Hematopoietic multipotent progenitor cell (in vitro differentiated cells): ENCODE results near the gene GPALPP1. TPM values are rescaled to one million over a fixed set of nuclear protein-coding genes. Genes with fewer than 3 reads are reported as not detected.
"Not testable (repeated sequence)": the region's sequence is repeated elsewhere in the genome, so short reads cannot be mapped to it uniquely, and the experiment has no call there.

Experiments
- DNase-seq, 3 donors: peaks; one replicate each; pipeline ENCODE4 v3.0.0-alpha.2; 2011 to 2015; ENCODE audit warnings: low read depth in 2 of 3, low spot score in 2 of 3
- small RNA-seq: library from RNA; depleted of rRNA; stranded (forward); fragments of <200 nt; gene quantifications from one replicate; pipeline ENCODE3, GENCODE V24; 2012
- total RNA-seq: library from RNA; depleted of rRNA; stranded (reverse); fragments of >200 nt; gene quantifications from one replicate; pipeline ENCODE4 v1.2.3, GENCODE V29; 2012

The GPALPP1 gene
- total RNA-seq, 1 donor: 22.6 TPM

DNA sequence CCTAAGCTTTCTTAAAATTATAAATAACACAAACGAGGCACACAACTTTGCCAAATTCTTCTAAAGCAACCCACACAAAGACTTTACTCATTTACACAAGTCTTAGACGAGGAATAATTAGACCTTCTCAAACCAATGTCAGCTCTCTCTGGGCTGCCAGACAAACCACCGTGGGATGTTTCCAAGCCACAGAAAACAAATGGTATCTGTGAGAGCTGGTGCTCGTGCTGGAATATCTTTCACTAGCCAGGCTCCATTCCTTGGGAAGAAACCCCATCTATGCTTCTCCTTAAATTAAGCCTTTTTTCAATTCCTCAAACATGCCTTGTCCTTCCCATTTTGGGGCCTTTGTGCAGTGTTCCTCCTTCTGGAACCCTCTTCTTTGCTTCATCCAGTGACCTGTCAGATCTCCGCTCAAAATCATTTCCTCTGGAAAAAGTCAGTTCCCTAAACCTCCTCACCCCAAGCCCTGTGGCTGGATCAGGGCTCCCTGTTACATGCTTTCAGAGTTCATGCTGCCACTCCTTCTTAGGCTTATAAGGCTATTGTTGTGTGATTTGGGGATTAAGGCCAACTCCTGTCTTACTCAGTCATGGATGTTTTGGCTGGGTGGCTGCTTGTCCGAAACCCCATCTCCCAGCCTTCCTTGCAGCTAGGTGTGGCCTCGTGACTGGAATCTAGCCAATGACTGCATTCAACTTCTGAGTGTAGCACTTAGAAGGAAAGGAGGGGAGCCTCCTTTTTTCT is 66.7 kb downstream of the GPALPP1 start:
- no peak for DNase-seq

DNA sequence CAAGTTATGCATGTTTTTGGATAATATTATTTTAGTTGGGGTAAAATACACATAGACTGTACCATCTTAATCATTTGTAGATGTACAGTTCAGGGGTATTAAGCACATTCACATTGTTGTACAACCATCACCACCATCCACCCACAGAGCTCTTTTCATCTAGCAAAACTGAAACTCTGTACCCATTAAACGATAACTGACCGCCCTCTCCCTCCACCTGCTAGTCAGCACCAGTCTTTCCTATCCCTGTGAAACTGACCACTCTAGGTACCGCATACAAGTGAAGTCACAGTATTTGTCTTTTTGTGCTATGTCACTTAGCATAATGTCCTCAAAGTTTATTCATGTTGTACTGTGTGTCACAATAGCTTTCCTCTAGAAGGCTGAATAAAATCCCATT is 70.7 kb downstream of the GPALPP1 start:
- DNase-seq: no peak

DNA sequence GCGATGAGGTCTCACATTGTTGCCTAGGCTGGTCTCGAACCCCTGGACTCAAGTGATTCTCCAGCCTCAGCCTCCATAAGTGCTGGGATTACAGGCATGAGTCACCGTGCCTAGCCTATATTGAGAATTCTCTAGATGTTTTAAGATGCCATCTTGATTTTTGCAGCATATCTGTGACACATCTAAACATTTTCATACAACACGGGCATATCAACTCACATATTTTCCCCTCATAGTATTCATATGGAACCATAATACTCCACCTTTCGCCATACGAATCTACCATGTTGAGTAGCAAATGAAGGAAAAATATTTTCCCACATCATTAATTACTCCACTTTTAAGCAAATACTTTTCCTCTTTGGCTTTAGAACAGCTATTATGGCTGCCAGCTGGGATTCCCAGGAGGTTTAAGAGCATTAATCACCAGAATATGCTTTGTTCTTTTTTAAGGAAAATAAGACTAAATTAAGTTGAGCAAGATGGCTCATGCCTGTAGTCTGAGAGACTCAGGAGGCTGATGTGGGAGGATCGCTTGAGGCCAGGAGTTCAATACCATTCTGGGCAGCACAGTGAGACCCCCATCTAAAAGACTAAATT is 74.0 kb downstream of the GPALPP1 start:
- no peak for DNase-seq

DNA sequence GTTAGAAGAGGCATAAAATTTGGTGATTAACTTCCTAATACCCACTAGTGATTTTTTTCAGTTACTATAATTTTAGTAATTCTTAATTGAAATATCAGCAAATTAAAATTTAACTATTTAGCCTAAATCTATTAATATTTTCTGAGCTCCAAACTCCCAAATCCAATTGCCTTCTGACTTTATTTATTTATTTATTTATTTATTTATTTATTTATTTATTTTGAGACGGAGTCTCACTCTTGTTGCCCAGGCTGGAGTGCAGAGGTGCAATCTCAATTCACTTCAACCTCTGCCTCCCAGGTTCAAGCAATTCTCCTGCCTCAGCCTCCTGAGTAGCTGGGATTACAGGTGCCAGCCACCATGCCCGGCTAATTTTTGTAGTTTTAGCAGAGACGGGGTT is 74.6 kb downstream of the GPALPP1 start:
- DNase-seq: not testable (repeated sequence)

DNA sequence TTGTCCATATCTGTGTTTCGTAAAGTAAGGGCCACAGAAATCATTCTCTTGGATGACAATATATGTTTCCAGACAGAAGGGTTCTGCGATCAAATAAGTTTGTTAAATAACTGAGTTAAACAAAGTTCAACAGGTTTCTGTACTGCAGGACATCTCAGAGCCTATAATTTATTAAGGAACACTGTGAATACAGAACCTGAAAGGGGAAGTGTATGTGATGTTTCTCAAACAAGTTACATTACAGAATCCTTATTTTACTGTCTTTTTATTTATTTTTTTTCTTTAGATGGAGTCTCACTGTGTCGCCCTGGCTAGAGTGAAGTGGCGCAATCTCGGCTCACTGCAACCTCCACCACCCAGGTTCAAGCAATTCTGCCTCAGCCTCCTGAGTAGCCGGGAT is 75.6 kb downstream of the GPALPP1 start:
- DNase-seq: no peak

DNA sequence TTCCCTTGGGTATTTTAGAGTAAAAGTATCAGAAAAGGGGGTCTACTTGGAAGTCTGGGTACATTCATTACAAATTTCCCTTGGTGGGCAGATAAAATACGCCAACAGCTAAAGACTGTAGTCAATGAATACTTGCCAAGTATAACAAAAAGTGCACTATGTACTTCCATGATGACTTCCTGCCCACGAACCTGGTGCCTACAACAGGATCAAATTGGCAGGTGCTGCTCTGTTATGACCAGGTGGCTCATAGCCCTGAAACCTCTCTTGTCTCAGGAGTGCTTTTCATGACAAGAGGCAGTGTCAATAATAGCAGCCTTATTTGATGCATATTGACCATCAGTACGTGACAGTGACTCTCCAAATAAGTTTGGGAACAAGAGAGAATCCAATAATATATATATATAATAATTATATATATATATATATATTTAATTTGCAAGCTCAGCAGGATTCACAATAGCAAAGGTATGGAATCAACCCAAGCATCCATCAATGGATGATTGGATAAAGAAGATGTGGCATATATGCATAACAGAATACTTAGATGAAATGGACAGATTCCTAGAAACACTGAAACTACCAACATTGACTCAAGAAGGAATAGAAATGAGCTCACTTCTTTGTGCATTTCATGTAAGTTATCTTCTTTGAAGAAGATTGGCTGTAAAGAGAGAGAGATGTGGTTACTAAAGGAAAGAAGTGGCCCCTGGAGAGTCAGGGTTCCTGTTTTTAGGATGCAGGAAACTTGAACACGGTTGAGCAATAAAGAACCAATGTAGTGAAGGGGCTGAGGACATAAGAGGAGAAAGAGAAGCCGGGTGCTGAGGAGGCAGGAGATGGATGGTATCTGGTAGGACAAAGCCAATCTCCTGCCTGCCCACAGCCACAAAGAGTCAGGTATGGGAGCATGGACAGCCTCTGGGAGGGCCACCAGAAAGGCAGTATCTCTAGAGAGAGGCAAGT is 79.0 kb downstream of the GPALPP1 start:
- DNase-seq: no peak

DNA sequence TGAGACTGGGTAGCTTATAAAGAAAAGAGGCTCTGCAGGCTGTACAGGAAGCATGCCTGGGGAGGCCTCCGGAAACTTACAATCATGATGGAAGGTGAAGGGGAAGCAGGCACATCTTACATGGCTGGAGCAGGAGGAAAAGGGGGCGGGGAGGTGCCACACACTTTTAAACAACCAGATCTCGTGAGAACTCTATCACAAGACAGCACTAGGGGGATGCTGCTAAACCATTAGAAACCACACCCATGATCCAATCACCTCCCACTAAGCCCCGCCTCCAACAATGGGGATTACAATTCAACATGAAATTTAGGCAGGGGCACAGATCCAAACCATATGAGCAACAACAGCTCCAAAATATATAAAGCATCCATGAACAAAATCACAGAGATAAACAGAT is 84.5 kb downstream of the GPALPP1 start:
- DNase-seq: no peak

DNA sequence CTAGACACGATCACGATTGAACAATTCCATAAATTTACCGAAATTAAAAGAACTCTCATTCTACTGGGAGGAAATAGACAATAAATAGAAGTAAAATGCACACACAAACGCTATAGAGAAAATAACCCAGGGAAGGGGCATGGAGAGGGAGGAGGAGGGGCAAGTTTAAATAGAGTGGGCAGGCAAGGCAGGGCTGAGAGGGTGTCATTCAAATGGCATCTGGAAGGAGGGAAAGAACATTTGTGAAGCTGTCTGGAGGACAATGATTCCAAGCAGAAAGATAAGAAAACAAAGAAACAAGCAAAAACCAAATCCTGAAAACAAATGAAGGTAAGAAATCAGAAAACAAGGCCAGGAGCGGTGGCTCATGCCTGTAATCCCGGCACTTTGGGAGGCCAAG is 85.4 kb downstream of the GPALPP1 start:
- no peak for DNase-seq

DNA sequence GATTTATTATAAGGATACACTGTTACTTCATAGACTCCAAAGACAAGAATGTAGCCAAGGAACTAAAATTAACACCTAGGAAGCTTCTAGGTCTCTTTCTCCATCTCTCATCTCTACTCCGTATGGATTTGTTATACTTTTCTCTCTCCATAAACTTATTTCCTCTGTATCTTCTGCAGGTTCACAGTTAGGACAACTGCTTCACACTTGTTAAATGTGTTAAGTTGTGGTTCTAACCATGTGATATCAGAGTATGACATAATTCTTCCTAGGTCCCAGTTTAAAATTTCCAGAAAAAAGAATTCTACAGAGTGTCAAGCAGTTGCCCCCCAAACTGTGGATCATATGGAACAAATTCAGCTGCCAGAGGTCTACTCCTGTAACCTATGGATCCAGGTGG is 88.7 kb downstream of the GPALPP1 start:
- no peak for DNase-seq

Small RNAs within 50 kb of the gene (small RNA-seq; reads per million reads assigned to genes)
- gene RN7SL49P: not detected

Other genes with a start within 250 kb of the GPALPP1 start
- gene NUFIP1, start 67 bp upstream of the GPALPP1 start, total RNA-seq: 1.3 TPM
- 9.7 TPM for gene GTF2F2, start 131.0 kb downstream of the GPALPP1 start, total RNA-seq
- gene KCTD4, start 211.5 kb downstream of the GPALPP1 start, total RNA-seq: not detected